Right cardiac atrium (tissue), 5 donors: ENCODE results near the gene CYBC1. TPM values are rescaled to one million over a fixed set of nuclear protein-coding genes. Genes with fewer than 3 reads are reported as not detected.
"Not testable (repeated sequence)": the region's sequence is repeated elsewhere in the genome, so short reads cannot be mapped to it uniquely, and the experiment has no call there.

Experiments used
- ATAC-seq, 2 donors: fragments of 200-7000 bp; cut with Tn5 transposase; one replicate each; pipeline versions ENCODE4 v1.8.0 to v1.9.1; 2020; ENCODE audit warnings: moderate library complexity in 2 of 2, mild to moderate bottlenecking in 1 of 2
- DNase-seq, 3 donors: peaks; one replicate each; pipeline ENCODE4 v3.0.0-alpha.2; 2020
- H3K27ac ChIP-seq: one replicate; pipeline ENCODE4 v1.5.1; 2013; ENCODE audit warnings: mild to moderate bottlenecking, low read length, control low read depth, moderate library complexity
- H3K27me3 ChIP-seq: one replicate; pipeline ENCODE4 v1.6.1; 2013; ENCODE audit not compliant: control insufficient read depth, insufficient read depth
- H3K4me1 ChIP-seq: one replicate; pipeline ENCODE4 v1.6.1; 2013; ENCODE audit warnings: low read length; ENCODE audit not compliant: control insufficient read depth, insufficient read depth
- H3K4me3 ChIP-seq: one replicate; pipeline ENCODE4 v1.5.1; 2013; ENCODE audit warnings: low read length, control low read depth
- H3K9me3 ChIP-seq: one replicate; pipeline ENCODE4 v1.6.1; 2013; ENCODE audit warnings: low read length; ENCODE audit not compliant: control insufficient read depth
- WGBS: extraction: QIAGEN DNeasy Blood & Tissue Kit; methylation state at CpG from one replicate; pipeline ENCODE4 v1.1.7; 2013; 5-methylcytosine and 5-hydroxymethylcytosine counted together
- intact Hi-C, 4 donors: fragments of 100-400 bp; cut with DNase I; formaldehyde crosslinking; loops; one replicate each; pipeline versions ENCODE4 v1.11.0 to v1.14.0; 2022 to 2023
- polyA plus RNA-seq: library from polyadenylated mRNA; stranded (reverse); fragments of 200-250 nt; gene quantifications from one replicate; pipeline ENCODE4 v1.2.3, GENCODE V29; 2013
- total RNA-seq, 4 donors: library from RNA; stranded (reverse); fragmentation: NEBNext Ultra II Directional; extraction: Animal tissue kit (Norgen Biotek cat#: 25700); gene quantifications; one replicate each; pipeline ENCODE4 v1.2.1, GENCODE V29; 2021
- donor health status: healthy with polysubstance abuse.
- donor health status: DM: no; HTN: yes; CAD: no.
- donor health status: DM: no; HTN: no; CAD: no.
- donor health status: DM: no; HTN: yes; CAD: no; lungs with severe emphysema.
- donor health status: DM: yes; HTN: yes; CAD: no.

CYBC1 gene
- total and polyA plus RNA-seq, 5 donors: 20.8 to 34.7 (median 32.7) TPM

- H3K4me3 ChIP-seq: no peak overlapping the region
- H3K27me3 ChIP-seq: no peaks in the 10 kb centered on the region
- DNase-seq: no peak
- peaks cover 3% of the 10 kb centered on the region for H3K4me1 ChIP-seq
- no peaks in the 10 kb centered on the region for H3K9me3 ChIP-seq
- WGBS: 90% methylated on average over 9 of the region's 9 CpGs
- intact Hi-C loops: loop anchor here in 2 of 4 donors (5.0 to 10.0 kb wide), 2 partner anchors 61 to 63 kb away; partner anchors contain the start of gene TEX19 (in 1 of the 2)
- ATAC-seq: no peak
- no peak overlapping the region for H3K27ac ChIP-seq
These were observed 34.8 kb downstream of the CYBC1 start for GRCh38 chr17:82415786-82416185.

DNA sequence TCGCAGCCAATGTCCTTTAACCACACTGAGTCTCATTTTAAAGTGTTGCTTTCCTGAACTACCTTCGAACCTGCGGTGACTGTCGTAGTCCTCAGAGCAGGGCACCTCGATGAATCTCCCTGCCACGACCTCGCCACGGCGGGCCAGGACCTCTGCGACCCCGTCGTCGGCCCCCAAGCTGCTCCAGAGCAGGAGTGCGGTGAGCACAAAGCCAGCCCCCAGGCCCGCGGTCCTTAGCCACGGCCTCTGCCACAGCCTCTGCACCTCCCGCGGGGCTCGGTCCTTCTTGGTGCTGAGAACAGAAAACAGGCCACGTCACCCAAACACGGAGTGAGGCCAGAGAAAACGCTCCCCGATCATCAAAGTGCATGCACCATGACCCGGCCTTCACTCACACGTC, 35.2 kb downstream of the CYBC1 start:
- 90% methylated on average over 26 of the region's 26 CpGs for WGBS
- Histone ChIP-seq H3K9me3 (no peaks in the 10 kb centered on the region), H3K4me3 (no peak overlapping the region), H3K4me1 (peaks cover 3% of the 10 kb centered on the region), H3K27ac (no peak overlapping the region), H3K27me3 (no peaks in the 10 kb centered on the region)
- ATAC-seq: no peak
- intact Hi-C loops: loop anchor here in 2 of 4 donors (5.0 to 10.0 kb wide), 2 partner anchors 61 to 63 kb away; partner anchors contain the start of gene TEX19 (in 1 of the 2)
- no peak for DNase-seq

- 21% methylated on average over 38 of the region's 38 CpGs for WGBS
These were observed 35.8 kb downstream of the CYBC1 start for GRCh38 chr17:82414548-82415281.

GRCh38 chr17:82412535-82413520, 37.7 kb downstream of the CYBC1 start:
- Histone ChIP-seq H3K9me3 (no peaks in the 10 kb centered on the region), H3K4me1 (peaks cover under 1% of the 10 kb centered on the region), H3K27me3 (no peaks in the 10 kb centered on the region), H3K27ac (no peak overlapping the region), H3K4me3 (no peak overlapping the region)
- DNase-seq (no peak), ATAC-seq (peak in 1 of 2 donors; percentile 21)
- WGBS: 84% methylated on average over 29 of the region's 29 CpGs
- intact Hi-C loops: loop anchor here in 1 of 4 donors (10.0 kb wide), 1 partner anchor 58 kb away; the partner anchor contains the start of gene TEX19

More at GRCh38 chr17:82414548-82415281, 35.8 kb downstream of the CYBC1 start:
- DNase-seq (peak; percentile 69 to 91 (median 91)), ATAC-seq (peak; percentile 74 to 77)
- peaks cover 3% of the 10 kb centered on the region for H3K4me1 ChIP-seq
- H3K27me3 ChIP-seq: no peaks in the 10 kb centered on the region
- no peak overlapping the region for H3K4me3 ChIP-seq
- no peaks in the 10 kb centered on the region for H3K9me3 ChIP-seq
- H3K27ac ChIP-seq: no peak overlapping the region
- intact Hi-C loops: loop anchor here in 3 of 4 donors (1.0 to 10.0 kb wide), 3 partner anchors 60 to 63 kb away; partner anchors contain the start of gene TEX19 (in 1 of the 3)

- intact Hi-C loops: loop anchor here in 1 of 4 donors (10.0 kb wide), 1 partner anchor 57 kb away; the partner anchor contains the start of gene TEX19
- not testable (repeated sequence) for DNase-seq, H3K9me3 ChIP-seq, ATAC-seq, H3K27me3 ChIP-seq, H3K4me3 ChIP-seq, H3K4me1 ChIP-seq, H3K27ac ChIP-seq
- WGBS: 90% methylated on average over 16 of the region's 16 CpGs
These were observed 38.5 kb downstream of the CYBC1 start for GRCh38 chr17:82412081-82412480.

GRCh38 chr17:82411396-82412053, 39.0 kb downstream of the CYBC1 start:
- intact Hi-C loops: loop anchor here in 1 of 4 donors (10.0 kb wide), 1 partner anchor 57 kb away; the partner anchor contains the start of gene TEX19
- 96% methylated on average over 24 of the region's 24 CpGs for WGBS

DNA sequence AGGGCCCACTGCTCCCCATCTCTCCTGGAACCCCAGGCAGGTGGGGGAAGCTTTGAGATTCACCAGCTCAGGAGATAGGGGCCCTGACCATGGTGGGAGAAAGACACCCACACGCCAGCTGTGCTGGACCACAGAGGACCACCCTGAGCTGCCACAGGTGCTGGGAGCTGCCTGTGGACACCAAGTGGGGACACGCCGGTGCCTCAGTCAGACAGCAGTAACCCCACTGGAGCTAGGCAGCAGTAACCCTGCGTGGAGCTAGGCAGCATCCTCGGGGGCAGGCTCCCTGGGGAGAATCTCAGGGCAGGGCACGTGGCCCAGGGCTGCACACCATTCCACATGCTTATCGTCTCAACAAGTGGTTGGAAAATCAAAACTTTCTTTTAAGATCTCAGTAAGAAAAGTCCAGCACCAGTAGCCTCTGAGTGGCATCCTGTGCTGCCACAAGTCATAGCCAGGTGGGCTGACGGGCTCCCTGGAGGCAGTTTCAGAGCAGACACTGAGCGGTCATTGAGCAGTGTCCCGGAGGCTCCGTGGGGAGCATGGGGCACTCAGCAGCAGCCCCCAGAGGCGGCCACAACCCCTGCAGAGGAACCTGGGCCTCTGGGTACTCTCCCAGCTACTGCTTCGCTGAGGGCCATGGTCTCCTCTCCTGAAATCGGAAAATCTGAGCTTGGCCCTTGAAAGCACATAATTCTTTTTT, 40.4 kb downstream of the CYBC1 start:
- WGBS: 89% methylated on average over 14 of the region's 14 CpGs
- DNase-seq: no peak
- H3K9me3 ChIP-seq: no peaks in the 10 kb centered on the region
- H3K27me3 ChIP-seq: no peaks in the 10 kb centered on the region
- H3K27ac ChIP-seq: no peak overlapping the region
- H3K4me1 ChIP-seq: no peaks in the 10 kb centered on the region
- ATAC-seq: no peak
- intact Hi-C loops: loop anchor here in 1 of 4 donors (10.0 kb wide), 1 partner anchor 55 kb away; the partner anchor contains the start of gene TEX19
- H3K4me3 ChIP-seq: no peak overlapping the region

More at GRCh38 chr17:82411396-82412053, 39.0 kb downstream of the CYBC1 start:
- ATAC-seq (no peak), DNase-seq (no peak)
- H3K4me3 ChIP-seq: no peak overlapping the region
- no peaks in the 10 kb centered on the region for H3K4me1 ChIP-seq
- H3K9me3 ChIP-seq: no peaks in the 10 kb centered on the region
- no peaks in the 10 kb centered on the region for H3K27me3 ChIP-seq
- no peak overlapping the region for H3K27ac ChIP-seq

- Histone ChIP-seq H3K27me3 (no peaks in the 10 kb centered on the region), H3K4me3 (no peak overlapping the region), H3K4me1 (no peaks in the 10 kb centered on the region), H3K27ac (no peak overlapping the region), H3K9me3 (no peaks in the 10 kb centered on the region)
- no peak for ATAC-seq
- intact Hi-C loops: loop anchor here in 1 of 4 donors (5.0 kb wide), 1 partner anchor 52 kb away; the partner anchor contains the start of gene TEX19
- 94% methylated on average over 21 of the region's 21 CpGs for WGBS
- no peak for DNase-seq
These were observed 41.6 kb downstream of the CYBC1 start for GRCh38 chr17:82408938-82409318.

GRCh38 chr17:82408288-82408937, 42.1 kb downstream of the CYBC1 start:
- H3K27ac ChIP-seq: no peak overlapping the region
- H3K27me3 ChIP-seq: no peaks in the 10 kb centered on the region
- DNase-seq: no peak
- no peak for ATAC-seq
- H3K4me3 ChIP-seq: no peak overlapping the region
- no peaks in the 10 kb centered on the region for H3K9me3 ChIP-seq
- H3K4me1 ChIP-seq: no peaks in the 10 kb centered on the region
- intact Hi-C loops: loop anchor here in 1 of 4 donors (5.0 kb wide), 1 partner anchor 51 kb away; the partner anchor contains the start of gene TEX19
- WGBS: 89% methylated on average over 15 of the region's 15 CpGs
